ENCODE measurements around the gene GALNT2. TPM values are rescaled to one million over a fixed set of nuclear protein-coding genes. Genes with fewer than 3 reads are reported as not detected.

The GALNT2 gene
- total RNA-seq, 1 donor from 2014 or later, result 28.3 TPM

- H3K27ac ChIP-seq (replicated peaks), result no peak overlapping the region
- H3K4me3 ChIP-seq, result no peak overlapping the region
- intact Hi-C loops (cut with micrococcal nuclease), result no loop called here
- peaks cover 72% of the 10 kb centered on the region for H3K4me1 ChIP-seq
- H3K9me3 ChIP-seq (replicated peaks), result no peaks in the 10 kb centered on the region
- no peaks in the 10 kb centered on the region for H3K36me3 ChIP-seq
- TF ChIP-seq CTCF (IDR thresholded peaks at IDR 0.05; ENCODE audit: borderline replicate concordance), result no peak
- no peak for DNase-seq
- H3K27me3 ChIP-seq (ENCODE audit: low read depth), result no peaks in the 10 kb centered on the region
Measured at GRCh38 chr1:230076121-230076520, 9.1 kb downstream of the GALNT2 start.

DNA sequence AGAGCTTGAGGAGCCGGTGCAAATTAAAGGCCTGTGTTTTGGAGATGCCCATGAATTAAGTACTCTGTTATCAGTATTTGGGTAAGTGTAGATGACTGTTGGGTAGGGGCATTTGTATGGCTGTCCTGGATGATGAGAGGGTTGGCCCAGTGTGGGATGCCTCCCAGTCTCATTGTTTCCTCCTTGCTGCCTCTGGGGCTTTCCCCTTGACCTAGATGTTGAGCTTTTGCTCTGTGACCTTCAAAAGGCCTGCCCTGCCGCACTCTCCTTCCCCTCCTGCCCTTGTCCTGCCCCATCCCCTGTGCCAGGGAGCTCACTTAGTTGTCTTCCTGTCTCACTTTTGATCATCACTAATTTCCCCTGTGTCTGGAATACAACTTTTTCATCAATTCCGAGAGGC lies 10.0 kb downstream of the GALNT2 start:
- Histone ChIP-seq H3K27me3 (ENCODE audit: low read depth) (no peaks in the 10 kb centered on the region), H3K4me3 (no peak overlapping the region), H3K36me3 (no peaks in the 10 kb centered on the region), H3K9me3 (replicated peaks) (no peaks in the 10 kb centered on the region), H3K27ac (replicated peaks) (no peak overlapping the region), H3K4me1 (peaks cover 80% of the 10 kb centered on the region)
- intact Hi-C loops (cut with micrococcal nuclease), result no loop called here
- DNase-seq, result no peak
- TF ChIP-seq CTCF (IDR thresholded peaks at IDR 0.05; ENCODE audit: borderline replicate concordance), result no peak

DNA sequence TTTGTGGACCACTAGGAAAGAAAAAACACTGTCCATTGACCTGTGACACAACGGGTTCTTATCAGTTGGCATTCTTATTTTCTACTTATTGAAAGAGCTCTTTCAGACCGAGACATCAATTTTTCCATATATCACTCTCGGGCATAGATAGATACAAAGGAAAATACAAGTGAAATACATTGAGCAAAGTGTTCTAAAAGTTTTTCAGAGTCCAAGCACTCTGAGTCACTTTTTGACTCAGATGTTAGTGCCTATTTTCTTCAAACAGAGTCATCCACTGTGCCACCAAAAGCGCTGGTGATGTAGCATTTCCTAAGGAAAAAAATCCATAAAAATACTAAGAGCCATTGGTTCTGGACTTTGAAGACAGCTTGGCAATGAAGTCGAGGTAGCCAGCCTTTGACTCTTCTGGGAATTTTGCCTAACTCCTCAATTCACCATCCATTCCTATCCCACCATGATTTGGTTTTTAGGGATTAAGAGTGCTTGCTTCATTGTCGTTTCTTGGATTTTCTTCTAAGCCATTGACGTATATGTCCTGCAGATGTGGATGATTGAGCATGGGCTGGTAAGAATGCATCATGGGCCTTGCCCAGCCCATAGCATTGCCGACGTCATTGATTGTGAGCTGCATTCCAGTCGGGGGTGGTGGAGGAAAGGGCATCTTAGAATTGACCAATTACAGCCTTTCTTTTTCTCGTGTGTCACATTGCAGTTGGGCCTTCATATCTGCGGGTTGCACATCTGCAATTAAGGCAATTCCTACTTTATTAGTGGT lies 10.6 kb downstream of the GALNT2 start:
- no peaks in the 10 kb centered on the region for H3K36me3 ChIP-seq
- no peak for DNase-seq
- H3K27ac ChIP-seq (replicated peaks), result no peak overlapping the region
- H3K4me1 ChIP-seq, result peaks cover 75% of the 10 kb centered on the region
- H3K27me3 ChIP-seq (ENCODE audit: low read depth), result no peaks in the 10 kb centered on the region
- intact Hi-C loops (cut with micrococcal nuclease), result no loop called here
- no peak for TF ChIP-seq CTCF (IDR thresholded peaks at IDR 0.05; ENCODE audit: borderline replicate concordance)
- no peaks in the 10 kb centered on the region for H3K9me3 ChIP-seq (replicated peaks)
- H3K4me3 ChIP-seq, result no peak overlapping the region

DNA sequence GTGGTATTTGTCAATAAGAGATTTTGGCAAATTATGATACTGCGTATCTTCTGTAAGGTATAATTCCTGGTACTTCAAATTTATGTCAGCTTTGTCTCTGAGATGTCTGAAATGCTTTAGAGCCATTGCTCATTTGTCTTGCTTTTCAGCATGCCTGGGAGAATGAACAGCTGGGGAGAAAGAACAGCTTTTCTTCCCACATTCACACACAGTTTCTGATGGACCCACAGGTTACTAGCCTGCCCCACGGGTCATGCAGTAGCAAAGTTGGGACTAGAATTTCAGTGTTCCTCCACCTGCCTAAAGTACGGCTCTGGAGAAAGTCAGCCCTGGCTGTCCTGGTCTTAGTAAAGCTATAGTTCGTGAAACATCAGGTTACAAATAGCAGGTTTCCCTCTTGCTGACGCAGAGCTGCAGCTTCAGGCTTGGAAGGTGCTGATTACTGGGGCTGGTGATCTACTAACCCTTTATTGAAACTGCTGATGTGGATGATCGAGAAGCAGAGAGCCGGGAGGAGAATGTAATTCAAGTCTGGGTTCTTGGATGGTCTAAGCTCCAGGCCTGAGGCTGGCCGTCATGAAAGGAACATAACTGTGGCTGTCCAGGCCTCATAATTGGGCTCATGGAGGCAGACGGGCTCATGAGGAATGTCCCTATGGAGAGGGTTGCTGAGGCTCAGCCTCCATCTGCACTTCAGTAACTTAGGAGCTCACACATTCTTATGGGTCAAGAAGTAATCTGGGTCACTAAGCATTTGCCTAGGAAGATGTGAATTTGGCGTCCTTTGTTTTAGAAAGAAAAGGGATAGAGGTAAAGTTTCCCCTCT lies 12.4 kb downstream of the GALNT2 start:
- H3K4me1 ChIP-seq, result peaks cover 66% of the 10 kb centered on the region
- no peaks in the 10 kb centered on the region for H3K36me3 ChIP-seq
- no peaks in the 10 kb centered on the region for H3K9me3 ChIP-seq (replicated peaks)
- H3K27ac ChIP-seq (replicated peaks), result no peak overlapping the region
- no peaks in the 10 kb centered on the region for H3K27me3 ChIP-seq (ENCODE audit: low read depth)
- intact Hi-C loops (cut with micrococcal nuclease), result no loop called here
- TF ChIP-seq CTCF (IDR thresholded peaks at IDR 0.05; ENCODE audit: borderline replicate concordance), result no peak
- H3K4me3 ChIP-seq, result no peak overlapping the region
- DNase-seq, result no peak

- Histone ChIP-seq H3K4me3 (no peak overlapping the region), H3K4me1 (peaks cover 72% of the 10 kb centered on the region), H3K36me3 (no peaks in the 10 kb centered on the region), H3K27ac (replicated peaks) (no peak overlapping the region), H3K9me3 (replicated peaks) (no peaks in the 10 kb centered on the region), H3K27me3 (ENCODE audit: low read depth) (no peaks in the 10 kb centered on the region)
- peak; percentile 69 for DNase-seq
- intact Hi-C loops (cut with micrococcal nuclease), result no loop called here
- TF ChIP-seq CTCF (IDR thresholded peaks at IDR 0.05; ENCODE audit: borderline replicate concordance), result no peak
Measured at GRCh38 chr1:230080822-230081221, 13.8 kb downstream of the GALNT2 start.

All from left ventricle myocardium inferior (tissue), 1 donor.